ENCODE data around the gene BBS9.

DNA sequence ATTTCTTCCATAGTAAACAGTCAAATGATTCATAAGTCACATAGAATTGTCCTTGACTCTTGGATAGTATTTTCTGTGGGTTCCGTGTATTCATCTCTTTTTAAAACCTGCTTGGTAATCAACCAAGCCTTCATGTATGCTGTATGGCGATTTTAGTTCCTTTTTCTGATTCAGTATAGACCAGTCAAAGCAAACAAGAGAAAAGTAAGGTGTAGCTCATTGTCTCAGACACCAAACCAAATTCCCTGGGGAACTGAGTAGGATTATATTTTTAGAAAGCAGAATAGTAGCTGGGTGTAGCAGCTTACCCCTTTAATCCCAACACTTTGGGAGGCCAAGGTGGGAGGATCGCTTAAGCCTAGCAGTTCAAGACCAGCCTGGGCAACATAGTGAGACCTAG is 240.5 kb downstream of the BBS9 start:
- TF ChIP-seq, protein P1, sequence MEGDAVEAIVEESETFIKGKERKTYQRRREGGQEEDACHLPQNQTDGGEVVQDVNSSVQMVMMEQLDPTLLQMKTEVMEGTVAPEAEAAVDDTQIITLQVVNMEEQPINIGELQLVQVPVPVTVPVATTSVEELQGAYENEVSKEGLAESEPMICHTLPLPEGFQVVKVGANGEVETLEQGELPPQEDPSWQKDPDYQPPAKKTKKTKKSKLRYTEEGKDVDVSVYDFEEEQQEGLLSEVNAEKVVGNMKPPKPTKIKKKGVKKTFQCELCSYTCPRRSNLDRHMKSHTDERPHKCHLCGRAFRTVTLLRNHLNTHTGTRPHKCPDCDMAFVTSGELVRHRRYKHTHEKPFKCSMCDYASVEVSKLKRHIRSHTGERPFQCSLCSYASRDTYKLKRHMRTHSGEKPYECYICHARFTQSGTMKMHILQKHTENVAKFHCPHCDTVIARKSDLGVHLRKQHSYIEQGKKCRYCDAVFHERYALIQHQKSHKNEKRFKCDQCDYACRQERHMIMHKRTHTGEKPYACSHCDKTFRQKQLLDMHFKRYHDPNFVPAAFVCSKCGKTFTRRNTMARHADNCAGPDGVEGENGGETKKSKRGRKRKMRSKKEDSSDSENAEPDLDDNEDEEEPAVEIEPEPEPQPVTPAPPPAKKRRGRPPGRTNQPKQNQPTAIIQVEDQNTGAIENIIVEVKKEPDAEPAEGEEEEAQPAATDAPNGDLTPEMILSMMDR (IDR thresholded peaks at IDR 0.05) = no peak
- no peak for TF ChIP-seq POLR2A (IDR thresholded peaks at IDR 0.05)
